Uterus (tissue), 2 donors: ENCODE results near the gene CTBP1.

ENCODE experiments used
- POLR2A ChIP-seq, 2 donors: fragments of 450-650 bp; IDR thresholded peaks; one replicate each; pipeline ENCODE4 v1.6.1; 2016; ENCODE audit warnings: antibody characterized with exemption in 2 of 2, mild to moderate bottlenecking in 1 of 2, moderate library complexity in 1 of 2
- TF ChIP-seq, protein P1 (sequence below), 4 experiments: fragments of 200-600 bp in 2 of 4; fragments of 450-650 bp in 2 of 4; sonication (generic) in 2 of 4; IDR thresholded peaks; one replicate each; pipeline ENCODE4 v1.5.1; 2016 to 2019; ENCODE audit warnings: antibody characterized with exemption in 4 of 4, mild to moderate bottlenecking in 2 of 4, moderate library complexity in 1 of 4

DNA sequence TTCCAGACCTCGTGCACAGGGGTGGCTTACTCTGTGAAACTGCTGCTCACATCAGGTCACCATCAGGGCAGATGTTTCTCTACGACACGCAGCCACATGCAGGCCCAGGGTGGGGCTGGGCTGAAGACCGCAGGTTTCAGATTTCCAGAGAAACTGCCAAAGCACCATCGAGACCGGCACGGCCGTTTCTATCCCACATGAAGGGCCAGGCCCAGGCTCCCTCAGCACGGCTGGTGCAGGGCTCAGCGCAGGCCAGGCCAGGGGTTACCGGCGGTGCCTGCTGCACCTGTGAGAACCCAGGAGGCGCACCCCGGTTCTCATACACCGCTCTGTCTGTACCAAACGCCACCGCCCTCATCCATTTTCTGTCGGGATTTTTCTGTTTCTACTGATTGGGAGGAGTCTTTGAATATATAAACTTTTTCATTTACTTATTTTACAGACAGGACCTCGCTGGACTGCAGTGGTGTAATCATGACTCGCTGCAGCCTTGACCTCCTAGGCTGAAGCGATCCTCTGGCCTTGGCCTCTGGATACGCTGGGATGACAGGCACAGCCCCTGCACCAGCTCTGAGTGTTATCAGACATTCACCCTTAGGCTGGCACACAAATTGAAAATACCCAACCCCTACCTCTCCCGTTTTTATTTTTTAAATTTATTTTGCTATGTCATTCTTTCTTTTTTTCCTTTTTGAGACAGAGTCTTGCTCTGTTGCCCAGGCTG, 17.1 kb downstream of the CTBP1 start:
- no peak for TF ChIP-seq POLR2A (IDR thresholded peaks at IDR 0.05)
- TF ChIP-seq, protein P1, sequence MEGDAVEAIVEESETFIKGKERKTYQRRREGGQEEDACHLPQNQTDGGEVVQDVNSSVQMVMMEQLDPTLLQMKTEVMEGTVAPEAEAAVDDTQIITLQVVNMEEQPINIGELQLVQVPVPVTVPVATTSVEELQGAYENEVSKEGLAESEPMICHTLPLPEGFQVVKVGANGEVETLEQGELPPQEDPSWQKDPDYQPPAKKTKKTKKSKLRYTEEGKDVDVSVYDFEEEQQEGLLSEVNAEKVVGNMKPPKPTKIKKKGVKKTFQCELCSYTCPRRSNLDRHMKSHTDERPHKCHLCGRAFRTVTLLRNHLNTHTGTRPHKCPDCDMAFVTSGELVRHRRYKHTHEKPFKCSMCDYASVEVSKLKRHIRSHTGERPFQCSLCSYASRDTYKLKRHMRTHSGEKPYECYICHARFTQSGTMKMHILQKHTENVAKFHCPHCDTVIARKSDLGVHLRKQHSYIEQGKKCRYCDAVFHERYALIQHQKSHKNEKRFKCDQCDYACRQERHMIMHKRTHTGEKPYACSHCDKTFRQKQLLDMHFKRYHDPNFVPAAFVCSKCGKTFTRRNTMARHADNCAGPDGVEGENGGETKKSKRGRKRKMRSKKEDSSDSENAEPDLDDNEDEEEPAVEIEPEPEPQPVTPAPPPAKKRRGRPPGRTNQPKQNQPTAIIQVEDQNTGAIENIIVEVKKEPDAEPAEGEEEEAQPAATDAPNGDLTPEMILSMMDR (IDR thresholded peaks at IDR 0.05), result no peak
